ENCODE measurements around the gene NAV1. TPM values are rescaled to one million over a fixed set of nuclear protein-coding genes. Genes with fewer than 3 reads are reported as not detected.

NAV1 gene
- total RNA-seq, 1 experiment from 2014 or later = 45.3 TPM

DNA sequence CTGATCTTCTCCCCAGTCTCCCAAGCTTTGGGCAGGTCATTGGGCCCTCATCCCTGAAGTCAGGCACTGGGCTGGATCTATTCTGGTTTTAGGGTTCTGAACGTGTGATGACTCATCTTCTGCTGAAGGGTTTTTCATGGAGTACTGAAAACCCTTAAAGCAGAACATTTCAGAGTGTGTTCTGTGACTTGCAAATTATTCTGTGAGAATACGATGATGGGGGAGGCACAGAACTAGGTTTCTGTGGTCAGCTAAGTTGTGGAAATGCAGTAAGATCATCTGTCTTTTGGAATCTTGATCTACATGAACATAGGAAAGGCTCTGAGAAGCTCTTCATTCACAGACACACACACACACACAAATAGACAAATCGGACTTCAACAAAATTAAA, 46.2 kb downstream of the NAV1 start:
- no peak for DNase-seq
- TF ChIP-seq, protein P1, sequence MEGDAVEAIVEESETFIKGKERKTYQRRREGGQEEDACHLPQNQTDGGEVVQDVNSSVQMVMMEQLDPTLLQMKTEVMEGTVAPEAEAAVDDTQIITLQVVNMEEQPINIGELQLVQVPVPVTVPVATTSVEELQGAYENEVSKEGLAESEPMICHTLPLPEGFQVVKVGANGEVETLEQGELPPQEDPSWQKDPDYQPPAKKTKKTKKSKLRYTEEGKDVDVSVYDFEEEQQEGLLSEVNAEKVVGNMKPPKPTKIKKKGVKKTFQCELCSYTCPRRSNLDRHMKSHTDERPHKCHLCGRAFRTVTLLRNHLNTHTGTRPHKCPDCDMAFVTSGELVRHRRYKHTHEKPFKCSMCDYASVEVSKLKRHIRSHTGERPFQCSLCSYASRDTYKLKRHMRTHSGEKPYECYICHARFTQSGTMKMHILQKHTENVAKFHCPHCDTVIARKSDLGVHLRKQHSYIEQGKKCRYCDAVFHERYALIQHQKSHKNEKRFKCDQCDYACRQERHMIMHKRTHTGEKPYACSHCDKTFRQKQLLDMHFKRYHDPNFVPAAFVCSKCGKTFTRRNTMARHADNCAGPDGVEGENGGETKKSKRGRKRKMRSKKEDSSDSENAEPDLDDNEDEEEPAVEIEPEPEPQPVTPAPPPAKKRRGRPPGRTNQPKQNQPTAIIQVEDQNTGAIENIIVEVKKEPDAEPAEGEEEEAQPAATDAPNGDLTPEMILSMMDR (conservative IDR thresholded peaks at IDR 0.05) = no peak
- no peak for TF ChIP-seq EZH2 (IDR thresholded peaks at IDR 0.05; ENCODE audit: low read depth)
- BruUV-seq (replicated peaks) = no TSS peak
- POLR2A ChIA-PET (ENCODE audit: unreplicated experiment) = no interaction called here
- H3K27me3 ChIP-seq (ENCODE audit: insufficient read depth, low read depth) = no peaks in the 10 kb centered on the region
- H3K4me1 ChIP-seq (replicated peaks; ENCODE audit: insufficient read depth) = no peaks in the 10 kb centered on the region
- H3K4me2 ChIP-seq = no peak overlapping the region
- no peak overlapping the region for H3K27ac ChIP-seq
- intact Hi-C loops (cut with micrococcal nuclease; ENCODE audit: unreplicated experiment) = no loop called here
- no peaks in the 10 kb centered on the region for H3K36me3 ChIP-seq (ENCODE audit: low read depth)
- H3K9me2 ChIP-seq (ENCODE audit: insufficient read depth) = no peaks in the 10 kb centered on the region
- no peaks in the 10 kb centered on the region for H3F3A ChIP-seq (ENCODE audit: insufficient read depth, low read depth)
- H3K9me3 ChIP-seq (ENCODE audit: insufficient read depth, low read depth) = no peaks in the 10 kb centered on the region
- no peaks in the 10 kb centered on the region for H4K20me1 ChIP-seq (ENCODE audit: insufficient read depth)
- no peak overlapping the region for H3K4me3 ChIP-seq
- no peaks in the 10 kb centered on the region for H3K79me2 ChIP-seq (ENCODE audit: low read depth)
- H2AFZ ChIP-seq = no peak overlapping the region
- CTCF ChIA-PET = no interaction called here

DNA sequence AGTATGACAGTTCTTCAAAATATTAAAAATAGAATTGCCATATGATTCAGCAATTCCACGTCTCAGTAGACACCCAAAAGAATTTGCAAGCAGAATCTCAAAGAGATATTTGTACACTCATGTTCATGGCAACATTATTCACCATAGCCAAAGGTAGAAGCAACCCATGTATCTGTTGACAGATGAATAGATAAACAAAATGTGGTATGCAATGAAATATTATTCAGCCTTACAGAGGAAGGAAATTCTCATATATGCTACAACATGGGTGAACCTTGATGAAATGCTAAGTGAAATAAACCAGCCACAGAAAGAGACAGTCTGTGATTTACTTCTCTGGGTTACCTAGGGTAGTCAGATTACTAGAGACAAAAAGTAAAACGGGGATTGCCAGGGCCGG, 47.0 kb downstream of the NAV1 start:
- POLR2A ChIA-PET (ENCODE audit: unreplicated experiment) = no interaction called here
- Histone ChIP-seq H3K27ac (no peak overlapping the region), H4K20me1 (ENCODE audit: insufficient read depth) (no peaks in the 10 kb centered on the region), H3K27me3 (ENCODE audit: insufficient read depth, low read depth) (no peaks in the 10 kb centered on the region), H3K9me2 (ENCODE audit: insufficient read depth) (no peaks in the 10 kb centered on the region), H3F3A (ENCODE audit: insufficient read depth, low read depth) (no peaks in the 10 kb centered on the region), H3K79me2 (ENCODE audit: low read depth) (no peaks in the 10 kb centered on the region), H2AFZ (no peak overlapping the region), H3K4me1 (replicated peaks; ENCODE audit: insufficient read depth) (no peaks in the 10 kb centered on the region), H3K4me2 (no peak overlapping the region), H3K9me3 (ENCODE audit: insufficient read depth, low read depth) (no peaks in the 10 kb centered on the region), H3K4me3 (no peak overlapping the region), H3K36me3 (ENCODE audit: low read depth) (no peaks in the 10 kb centered on the region)
- BruUV-seq (replicated peaks) = no TSS peak
- CTCF ChIA-PET = no interaction called here
- no peak for TF ChIP-seq EZH2 (IDR thresholded peaks at IDR 0.05; ENCODE audit: low read depth)
- TF ChIP-seq, protein P1 (conservative IDR thresholded peaks at IDR 0.05) = no peak
- intact Hi-C loops (cut with micrococcal nuclease; ENCODE audit: unreplicated experiment) = no loop called here
- DNase-seq = no peak

GRCh38 chr1:201586806-201587205, 47.9 kb downstream of the NAV1 start:
- Histone ChIP-seq H3K4me3 (no peak overlapping the region), H4K20me1 (ENCODE audit: insufficient read depth) (no peaks in the 10 kb centered on the region), H3K9me3 (ENCODE audit: insufficient read depth, low read depth) (no peaks in the 10 kb centered on the region), H3K4me1 (replicated peaks; ENCODE audit: insufficient read depth) (no peaks in the 10 kb centered on the region), H3K9me2 (ENCODE audit: insufficient read depth) (no peaks in the 10 kb centered on the region), H3F3A (ENCODE audit: insufficient read depth, low read depth) (no peaks in the 10 kb centered on the region), H3K27ac (no peak overlapping the region), H3K36me3 (ENCODE audit: low read depth) (no peaks in the 10 kb centered on the region), H2AFZ (no peak overlapping the region), H3K4me2 (no peak overlapping the region), H3K79me2 (ENCODE audit: low read depth) (no peaks in the 10 kb centered on the region), H3K27me3 (ENCODE audit: insufficient read depth, low read depth) (no peaks in the 10 kb centered on the region)
- ChIA-PET CTCF (no interaction called here), POLR2A (ENCODE audit: unreplicated experiment) (no interaction called here)
- no peak for DNase-seq
- BruUV-seq (replicated peaks) = no TSS peak
- TF ChIP-seq, protein P1 (conservative IDR thresholded peaks at IDR 0.05) = no peak
- no peak for TF ChIP-seq EZH2 (IDR thresholded peaks at IDR 0.05; ENCODE audit: low read depth)
- intact Hi-C loops (cut with micrococcal nuclease; ENCODE audit: unreplicated experiment) = no loop called here
